ENCODE results near the gene TSNAX.

Gene TSNAX

GRCh38 chr1:231519166-231519565 is 9.3 kb upstream of the TSNAX start:
- DNase-seq = no peak

- DNase-seq = no peak
These were observed 6.4 kb upstream of the TSNAX start for GRCh38 chr1:231522038-231522437.

GRCh38 chr1:231522931-231523642 is 5.4 kb upstream of the TSNAX start:
- DNase-seq = no peak

GRCh38 chr1:231523816-231524215 is 4.7 kb upstream of the TSNAX start:
- DNase-seq = no peak

- no peak for DNase-seq
These were observed 1.9 kb upstream of the TSNAX start for GRCh38 chr1:231526536-231526935.

- no peak for DNase-seq
These were observed 790 bp upstream of the TSNAX start for GRCh38 chr1:231527586-231528171.

- no peak for DNase-seq
These were observed 4.8 kb downstream of the TSNAX start for GRCh38 chr1:231533240-231533639.

GRCh38 chr1:231534703-231535159 is 6.3 kb downstream of the TSNAX start:
- peak; percentile 70 for DNase-seq

GRCh38 chr1:231536099-231536498 is 7.6 kb downstream of the TSNAX start:
- no peak for DNase-seq

- no peak for DNase-seq
These were observed 12.4 kb downstream of the TSNAX start for GRCh38 chr1:231540847-231541246.

- DNase-seq = no peak
These were observed 13.4 kb downstream of the TSNAX start for GRCh38 chr1:231541842-231542241.

GRCh38 chr1:231544943-231545592 is 16.6 kb downstream of the TSNAX start:
- no peak for DNase-seq

GRCh38 chr1:231546693-231547092 is 18.2 kb downstream of the TSNAX start:
- no peak for DNase-seq

- no peak for DNase-seq
These were observed 21.4 kb downstream of the TSNAX start for GRCh38 chr1:231549733-231550447.

- no peak for DNase-seq
These were observed 21.9 kb downstream of the TSNAX start for GRCh38 chr1:231550448-231550781.

GRCh38 chr1:231553320-231553719 is 24.9 kb downstream of the TSNAX start:
- no peak for DNase-seq

GRCh38 chr1:231554969-231555368 is 26.5 kb downstream of the TSNAX start:
- no peak for DNase-seq

GRCh38 chr1:231557411-231557810 is 28.9 kb downstream of the TSNAX start:
- no peak for DNase-seq

GRCh38 chr1:231557898-231558707 is 29.6 kb downstream of the TSNAX start:
- peak; percentile 43 for DNase-seq

- no peak for DNase-seq
These were observed 30.3 kb downstream of the TSNAX start for GRCh38 chr1:231558708-231559185.

- DNase-seq = no peak
These were observed 33.3 kb downstream of the TSNAX start for GRCh38 chr1:231561647-231562383.

GRCh38 chr1:231563247-231563646 is 34.8 kb downstream of the TSNAX start:
- peak; percentile 8 for DNase-seq

Measured in NCI-H2029 treated with DMSO at 0.1 percent for 48 hours (cell line).